CD8-positive, alpha-beta memory T cell (primary cell): ENCODE data around the gene TTC28. TPM values are rescaled to one million over a fixed set of nuclear protein-coding genes. Genes with fewer than 3 reads are reported as not detected.
"Not testable (repeated sequence)": the region's sequence is repeated elsewhere in the genome, so short reads cannot be mapped to it uniquely, and the experiment has no call there.

Source experiments
- CTCF ChIA-PET: fragments of 350-600 bp; sonication (Branson Sonifier 250); formaldehyde crosslinking; loops from one replicate; lab custom pipeline; 2021; ENCODE audit warnings: antibody characterized with exemption; lab: Charles Lee
- POLR2A ChIA-PET: fragments of 350-600 bp; sonication (Branson Sonifier 250); formaldehyde crosslinking; loops from one replicate; lab custom pipeline; 2021; ENCODE audit warnings: antibody characterized with exemption; lab: Charles Lee
- DNase-seq, 5 donors: peaks; one replicate each; pipeline versions ENCODE4 v3.0.0 to v3.0.0-alpha.2; 2020 to 2022; ENCODE audit warnings: mixed read lengths in 1 of 5
- H3K27ac ChIP-seq: one replicate; pipeline ENCODE4 v1.7.0; 2013; ENCODE audit warnings: low read depth, mild to moderate bottlenecking, low read length, moderate library complexity
- H3K27me3 ChIP-seq: 2 replicates; pipeline ENCODE4 v1.7.0; 2013; ENCODE audit warnings: low read length, mild to moderate bottlenecking; ENCODE audit not compliant: insufficient read depth, poor library complexity, severe bottlenecking
- H3K36me3 ChIP-seq: 2 replicates; pipeline ENCODE4 v1.7.0; 2013; ENCODE audit warnings: mild to moderate bottlenecking, low read length, moderate library complexity; ENCODE audit not compliant: insufficient read depth
- H3K4me1 ChIP-seq: 2 replicates; pipeline ENCODE4 v1.7.0; 2013; ENCODE audit warnings: mild to moderate bottlenecking, low read length, moderate library complexity; ENCODE audit not compliant: insufficient read depth
- H3K4me3 ChIP-seq: 2 replicates; pipeline ENCODE4 v1.7.0; 2013; ENCODE audit warnings: mild to moderate bottlenecking, low read length
- H3K9me3 ChIP-seq: 2 replicates; pipeline ENCODE4 v1.7.0; 2013; ENCODE audit warnings: mild to moderate bottlenecking, low read length
- H3K27ac Mint-ChIP-seq, 8 donors: one replicate each; pipeline ENCODE4 v1.8.0; 2020 to 2021; ENCODE audit warnings: mixed read lengths in 8 of 8, mild to moderate bottlenecking in 6 of 8, inconsistent platforms in 3 of 8, moderate library complexity in 3 of 8
- H3K27me3 Mint-ChIP-seq, 2 donors: one replicate each; pipeline ENCODE4 v1.8.0; 2020 to 2021; ENCODE audit warnings: mixed read lengths in 2 of 2, mild to moderate bottlenecking in 1 of 2, moderate library complexity in 1 of 2
- H3K36me3 Mint-ChIP-seq, 3 donors: one replicate each; pipeline ENCODE4 v1.8.0; 2020 to 2021; ENCODE audit warnings: mixed read lengths in 3 of 3, inconsistent platforms in 1 of 3, mild to moderate bottlenecking in 1 of 3
- H3K4me1 Mint-ChIP-seq, 3 donors: one replicate each; pipeline ENCODE4 v1.8.0; 2020 to 2021; ENCODE audit warnings: mixed read lengths in 3 of 3, inconsistent platforms in 1 of 3, mild to moderate bottlenecking in 1 of 3
- H3K4me3 Mint-ChIP-seq, 7 donors: one replicate each; pipeline ENCODE4 v1.8.0; 2020 to 2021; ENCODE audit warnings: mixed read lengths in 7 of 7, mild to moderate bottlenecking in 6 of 7, moderate library complexity in 4 of 7, inconsistent platforms in 2 of 7
- H3K9me3 Mint-ChIP-seq, 5 donors: one replicate each; pipeline ENCODE4 v1.8.0; 2020 to 2022; ENCODE audit warnings: mixed read lengths in 5 of 5, mild to moderate bottlenecking in 3 of 5, moderate library complexity in 2 of 5, inconsistent platforms in 1 of 5
- polyA plus RNA-seq: library from polyadenylated mRNA; unstranded; fragments of 300-500 nt; fragmentation: Illumina TruSeq; gene quantifications from one replicate; pipeline ENCODE4 v1.2.3, GENCODE V29; 2021
- total RNA-seq, 2 experiments: library from RNA; stranded (reverse); gene quantifications; one replicate each; pipeline ENCODE4 v1.2.3, GENCODE V29; 2021

Gene TTC28
- total and polyA plus RNA-seq, 3 experiments from 2014 or later = 0.24 to 0.60 (median 0.51) TPM

GRCh38 chr22:28542980-28543621 is 136.5 kb downstream of the TTC28 start:
- H3K36me3 Mint-ChIP-seq = peaks cover 0 to 3% (median 0%) of the 10 kb centered on the region in 3 donors
- H3K27me3 Mint-ChIP-seq = peaks cover 8 to 22% of the 10 kb centered on the region in 2 donors
- Histone ChIP-seq H3K36me3 (no peaks in the 10 kb centered on the region), H3K27me3 (no peaks in the 10 kb centered on the region), H3K4me3 (no peak overlapping the region), H3K9me3 (no peaks in the 10 kb centered on the region), H3K4me1 (no peaks in the 10 kb centered on the region), H3K27ac (no peak overlapping the region)
- no peaks in the 10 kb centered on the region for H3K4me1 Mint-ChIP-seq
- ChIA-PET POLR2A (no interaction called here), CTCF (no interaction called here)
- H3K4me3 Mint-ChIP-seq = no peak overlapping the region
- no peak for DNase-seq
- no peak overlapping the region for H3K27ac Mint-ChIP-seq
- peaks cover 0 to 4% (median 2%) of the 10 kb centered on the region in 5 donors for H3K9me3 Mint-ChIP-seq

- Histone ChIP-seq H3K4me3 (no peak overlapping the region), H3K4me1 (no peaks in the 10 kb centered on the region), H3K9me3 (no peaks in the 10 kb centered on the region), H3K27ac (no peak overlapping the region), H3K27me3 (no peaks in the 10 kb centered on the region), H3K36me3 (no peaks in the 10 kb centered on the region)
- Mint-ChIP-seq H3K4me1 (no peaks in the 10 kb centered on the region), H3K4me3 (no peak overlapping the region), H3K27ac (no peak overlapping the region), H3K36me3 (peaks cover 0 to 3% (median 0%) of the 10 kb centered on the region in 3 donors), H3K27me3 (peaks cover 8 to 17% of the 10 kb centered on the region in 2 donors), H3K9me3 (peaks cover 0 to 4% (median 2%) of the 10 kb centered on the region in 5 donors)
- ChIA-PET CTCF (no interaction called here), POLR2A (no interaction called here)
- no peak for DNase-seq
Measured at GRCh38 chr22:28541137-28541536, 138.5 kb downstream of the TTC28 start.

GRCh38 chr22:28538922-28539321 is 140.7 kb downstream of the TTC28 start:
- POLR2A ChIA-PET = no interaction called here
- peaks cover 12 to 16% of the 10 kb centered on the region in 2 donors for H3K27me3 Mint-ChIP-seq
- H3K9me3 Mint-ChIP-seq = peaks cover 0 to 4% (median 2%) of the 10 kb centered on the region in 5 donors
- no peak overlapping the region for H3K27ac ChIP-seq
- no peak for DNase-seq
- no peaks in the 10 kb centered on the region for H3K27me3 ChIP-seq
- H3K36me3 Mint-ChIP-seq = peaks cover 0 to 6% (median 0%) of the 10 kb centered on the region in 3 donors
- no peaks in the 10 kb centered on the region for H3K36me3 ChIP-seq
- H3K9me3 ChIP-seq = no peaks in the 10 kb centered on the region
- CTCF ChIA-PET = interaction anchor here (0.7 kb wide), 1 partner anchor 274 kb away, joined by 3 read pairs; no protein-coding TSS in a partner anchor
- no peak overlapping the region for H3K4me3 Mint-ChIP-seq
- H3K4me1 ChIP-seq = no peaks in the 10 kb centered on the region
- no peak overlapping the region for H3K27ac Mint-ChIP-seq
- H3K4me3 ChIP-seq = no peak overlapping the region
- H3K4me1 Mint-ChIP-seq = no peaks in the 10 kb centered on the region

GRCh38 chr22:28530565-28530964 is 149.1 kb downstream of the TTC28 start:
- H3K4me3 ChIP-seq, CTCF ChIA-PET, H3K36me3 ChIP-seq, POLR2A ChIA-PET, H3K27ac ChIP-seq, H3K27me3 ChIP-seq, DNase-seq, H3K4me1 ChIP-seq, H3K9me3 ChIP-seq, H3K27ac Mint-ChIP-seq, H3K4me1 Mint-ChIP-seq, H3K4me3 Mint-ChIP-seq: not testable (repeated sequence)
- Mint-ChIP-seq H3K9me3 (peaks cover 10 to 24% (median 18%) of the 10 kb centered on the region in 5 donors), H3K36me3 (peaks cover 0 to 18% (median 0%) of the 10 kb centered on the region in 3 donors), H3K27me3 (peaks cover 18 to 48% of the 10 kb centered on the region in 2 donors)

- Mint-ChIP-seq H3K9me3 (peaks cover 10 to 24% (median 18%) of the 10 kb centered on the region in 5 donors), H3K27me3 (peaks cover 15 to 48% of the 10 kb centered on the region in 2 donors), H3K36me3 (peaks cover 0 to 17% (median 0%) of the 10 kb centered on the region in 3 donors)
- CTCF ChIA-PET = interaction anchor here (0.6 kb wide), 1 partner anchor 509 kb away, joined by 4 read pairs; no protein-coding TSS in a partner anchor
- H3K27ac Mint-ChIP-seq, H3K27ac ChIP-seq, H3K4me3 Mint-ChIP-seq, DNase-seq, POLR2A ChIA-PET, H3K9me3 ChIP-seq, H3K36me3 ChIP-seq, H3K4me1 ChIP-seq, H3K27me3 ChIP-seq, H3K4me3 ChIP-seq, H3K4me1 Mint-ChIP-seq: not testable (repeated sequence)
Measured at GRCh38 chr22:28529144-28529543, 150.5 kb downstream of the TTC28 start.

- Mint-ChIP-seq H3K27ac (no peak overlapping the region), H3K4me3 (no peak overlapping the region), H3K4me1 (no peaks in the 10 kb centered on the region), H3K9me3 (no peaks in the 10 kb centered on the region), H3K36me3 (peaks cover 0 to 2% (median 0%) of the 10 kb centered on the region in 3 donors), H3K27me3 (peaks cover 3 to 44% of the 10 kb centered on the region in 2 donors)
- POLR2A ChIA-PET = no interaction called here
- CTCF ChIA-PET = no interaction called here
- no peak overlapping the region for H3K4me3 ChIP-seq
- no peak for DNase-seq
- H3K27me3 ChIP-seq = no peaks in the 10 kb centered on the region
- H3K27ac ChIP-seq = no peak overlapping the region
- no peaks in the 10 kb centered on the region for H3K36me3 ChIP-seq
- H3K9me3 ChIP-seq = no peaks in the 10 kb centered on the region
- no peaks in the 10 kb centered on the region for H3K4me1 ChIP-seq
Measured at GRCh38 chr22:28521451-28521850, 158.2 kb downstream of the TTC28 start.

- ChIA-PET CTCF (no interaction called here), POLR2A (no interaction called here)
- Histone ChIP-seq H3K4me1 (no peaks in the 10 kb centered on the region), H3K27me3 (no peaks in the 10 kb centered on the region), H3K27ac (no peak overlapping the region), H3K4me3 (no peak overlapping the region), H3K9me3 (no peaks in the 10 kb centered on the region), H3K36me3 (no peaks in the 10 kb centered on the region)
- H3K9me3 Mint-ChIP-seq = peaks cover 7 to 17% (median 12%) of the 10 kb centered on the region in 5 donors
- H3K27ac Mint-ChIP-seq = no peak overlapping the region
- H3K4me3 Mint-ChIP-seq = no peak overlapping the region
- H3K27me3 Mint-ChIP-seq = peaks cover 5 to 16% of the 10 kb centered on the region in 2 donors
- no peak for DNase-seq
- peaks cover 0 to 3% (median 0%) of the 10 kb centered on the region in 3 donors for H3K36me3 Mint-ChIP-seq
- no peaks in the 10 kb centered on the region for H3K4me1 Mint-ChIP-seq
Measured at GRCh38 chr22:28514321-28514821, 165.3 kb downstream of the TTC28 start.

- H3K27ac Mint-ChIP-seq, CTCF ChIA-PET, H3K36me3 ChIP-seq, H3K4me1 ChIP-seq, H3K4me3 Mint-ChIP-seq, H3K27ac ChIP-seq, H3K4me1 Mint-ChIP-seq, H3K36me3 Mint-ChIP-seq, POLR2A ChIA-PET, H3K27me3 ChIP-seq, H3K4me3 ChIP-seq, DNase-seq, H3K9me3 ChIP-seq: not testable (repeated sequence)
- Mint-ChIP-seq H3K9me3 (peaks cover 10 to 23% (median 18%) of the 10 kb centered on the region in 5 donors), H3K27me3 (peaks cover 13 to 16% of the 10 kb centered on the region in 2 donors)
Measured at GRCh38 chr22:28512387-28512786, 167.3 kb downstream of the TTC28 start.
